ENCODE results near the gene ST6GALNAC4.
"Not testable (repeated sequence)": the region's sequence is repeated elsewhere in the genome, so short reads cannot be mapped to it uniquely, and the experiment has no call there.

The ST6GALNAC4 gene

DNA sequence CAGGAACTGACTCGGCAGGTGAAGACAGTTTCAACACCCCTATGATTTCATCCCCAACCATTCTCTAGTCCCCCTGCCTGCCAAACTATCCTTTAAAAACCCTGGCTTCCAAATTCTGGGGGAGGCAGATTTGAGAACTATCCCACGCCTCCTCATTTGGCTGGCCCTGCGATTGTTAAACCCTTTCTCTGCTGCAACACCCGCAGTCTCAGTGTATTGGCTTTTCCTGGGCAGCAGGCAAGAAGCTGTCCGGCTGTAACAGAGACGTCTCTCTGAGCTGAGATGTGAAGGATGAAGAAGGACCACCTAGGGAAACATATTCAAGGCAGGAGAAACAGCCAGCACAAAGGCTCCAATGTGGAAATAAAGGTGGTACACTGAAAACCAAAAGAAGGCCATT is 24.0 kb downstream of the ST6GALNAC4 start:
- H3K27me3 ChIP-seq (ENCODE audit: insufficient read depth, low read length): no peaks in the 10 kb centered on the region
- peaks cover 13% of the 10 kb centered on the region for H3K4me1 ChIP-seq (ENCODE audit: insufficient read depth, low read length)
- no peak overlapping the region for H3K4me3 ChIP-seq (ENCODE audit: low read length)
- H3K36me3 ChIP-seq (ENCODE audit: insufficient read depth, low read length): peaks cover 57% of the 10 kb centered on the region
- H3K9me3 ChIP-seq (ENCODE audit: low read length): peaks cover 30% of the 10 kb centered on the region
- H2AFZ ChIP-seq (ENCODE audit: low read depth, low read length): no peak overlapping the region

DNA sequence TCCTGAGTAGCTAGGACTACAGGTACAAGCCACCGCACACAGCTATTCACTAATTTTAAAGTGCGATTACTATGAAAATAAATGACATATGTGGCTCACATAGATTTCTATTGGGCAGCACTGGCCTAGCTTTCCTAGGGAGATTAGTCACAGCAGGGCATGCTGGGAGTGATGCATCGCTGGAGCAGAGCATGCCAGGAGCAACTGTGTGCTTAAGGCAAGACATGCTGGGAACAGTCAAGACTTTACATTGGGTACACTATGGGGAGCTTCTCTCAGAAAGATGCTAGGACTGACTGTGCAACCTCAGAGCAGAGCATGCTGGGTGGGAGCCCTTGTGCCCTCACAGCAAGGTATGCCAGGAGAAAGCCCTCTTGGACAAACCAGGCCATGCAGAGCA is 26.8 kb downstream of the ST6GALNAC4 start:
- H3K9me3 ChIP-seq (ENCODE audit: low read length): peaks cover 23% of the 10 kb centered on the region
- H3K27me3 ChIP-seq (ENCODE audit: insufficient read depth, low read length): no peaks in the 10 kb centered on the region
- no peak overlapping the region for H2AFZ ChIP-seq (ENCODE audit: low read depth, low read length)
- peaks cover 56% of the 10 kb centered on the region for H3K36me3 ChIP-seq (ENCODE audit: insufficient read depth, low read length)
- H3K4me1 ChIP-seq (ENCODE audit: insufficient read depth, low read length): no peaks in the 10 kb centered on the region
- H3K4me3 ChIP-seq (ENCODE audit: low read length): no peak overlapping the region

DNA sequence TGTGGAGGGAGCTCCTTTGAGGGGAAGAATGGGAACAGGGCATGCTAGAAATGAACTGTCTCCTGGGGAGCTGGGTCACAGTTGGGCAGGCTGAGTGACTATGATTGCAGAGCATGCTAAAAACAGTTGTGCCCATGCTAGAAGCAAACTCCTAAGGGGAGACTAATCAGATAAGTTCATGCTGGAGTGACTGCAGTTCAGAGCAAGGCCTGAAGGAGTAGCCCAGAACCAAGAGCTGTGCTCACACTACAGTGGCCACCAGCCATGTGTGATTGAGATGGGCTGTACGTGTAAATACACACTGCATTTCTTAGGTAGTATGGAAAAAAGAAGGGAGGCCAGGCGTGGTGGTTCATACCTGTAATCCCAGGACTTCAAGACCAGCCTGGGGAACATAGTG is 29.0 kb downstream of the ST6GALNAC4 start:
- Histone ChIP-seq H2AFZ (ENCODE audit: low read depth, low read length) (no peak overlapping the region), H3K9me3 (ENCODE audit: low read length) (peaks cover 2% of the 10 kb centered on the region), H3K4me3 (ENCODE audit: low read length) (no peak overlapping the region), H3K4me1 (ENCODE audit: insufficient read depth, low read length) (no peaks in the 10 kb centered on the region), H3K27me3 (ENCODE audit: insufficient read depth, low read length) (no peaks in the 10 kb centered on the region), H3K36me3 (ENCODE audit: insufficient read depth, low read length) (peaks cover 33% of the 10 kb centered on the region)

DNA sequence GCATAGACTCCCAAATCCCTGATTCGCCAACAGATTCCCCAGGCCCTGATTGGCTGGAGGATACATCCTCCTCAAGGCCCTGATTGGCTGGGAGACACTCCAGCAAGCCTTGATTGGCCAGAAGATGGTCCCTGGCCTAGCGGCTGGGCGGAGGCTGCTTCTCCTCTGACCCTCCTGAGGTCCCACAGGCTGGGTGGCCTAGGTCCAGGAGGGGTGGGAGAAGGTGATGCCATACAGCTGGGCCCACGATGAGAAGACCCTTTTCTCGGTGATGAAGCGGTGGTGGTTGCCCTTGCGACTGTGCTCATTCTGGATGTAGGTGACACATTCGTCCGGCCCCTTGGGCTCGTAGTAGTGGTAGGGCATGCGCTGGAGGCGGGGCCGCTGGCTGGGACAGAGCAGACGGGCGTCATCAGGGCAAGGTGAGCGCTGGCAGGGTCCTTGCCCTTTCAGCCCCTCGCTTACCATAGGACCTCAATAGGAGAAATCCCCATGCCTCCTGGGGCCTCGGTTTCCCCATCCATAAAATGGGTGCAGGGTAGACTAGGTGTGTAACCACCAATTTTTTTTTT is 30.4 kb downstream of the ST6GALNAC4 start:
- no peak overlapping the region for H2AFZ ChIP-seq (ENCODE audit: low read depth, low read length)
- H3K27me3 ChIP-seq (ENCODE audit: insufficient read depth, low read length): no peaks in the 10 kb centered on the region
- peaks cover 26% of the 10 kb centered on the region for H3K36me3 ChIP-seq (ENCODE audit: insufficient read depth, low read length)
- no peaks in the 10 kb centered on the region for H3K4me1 ChIP-seq (ENCODE audit: insufficient read depth, low read length)
- no peak overlapping the region for H3K4me3 ChIP-seq (ENCODE audit: low read length)
- H3K9me3 ChIP-seq (ENCODE audit: low read length): no peaks in the 10 kb centered on the region

DNA sequence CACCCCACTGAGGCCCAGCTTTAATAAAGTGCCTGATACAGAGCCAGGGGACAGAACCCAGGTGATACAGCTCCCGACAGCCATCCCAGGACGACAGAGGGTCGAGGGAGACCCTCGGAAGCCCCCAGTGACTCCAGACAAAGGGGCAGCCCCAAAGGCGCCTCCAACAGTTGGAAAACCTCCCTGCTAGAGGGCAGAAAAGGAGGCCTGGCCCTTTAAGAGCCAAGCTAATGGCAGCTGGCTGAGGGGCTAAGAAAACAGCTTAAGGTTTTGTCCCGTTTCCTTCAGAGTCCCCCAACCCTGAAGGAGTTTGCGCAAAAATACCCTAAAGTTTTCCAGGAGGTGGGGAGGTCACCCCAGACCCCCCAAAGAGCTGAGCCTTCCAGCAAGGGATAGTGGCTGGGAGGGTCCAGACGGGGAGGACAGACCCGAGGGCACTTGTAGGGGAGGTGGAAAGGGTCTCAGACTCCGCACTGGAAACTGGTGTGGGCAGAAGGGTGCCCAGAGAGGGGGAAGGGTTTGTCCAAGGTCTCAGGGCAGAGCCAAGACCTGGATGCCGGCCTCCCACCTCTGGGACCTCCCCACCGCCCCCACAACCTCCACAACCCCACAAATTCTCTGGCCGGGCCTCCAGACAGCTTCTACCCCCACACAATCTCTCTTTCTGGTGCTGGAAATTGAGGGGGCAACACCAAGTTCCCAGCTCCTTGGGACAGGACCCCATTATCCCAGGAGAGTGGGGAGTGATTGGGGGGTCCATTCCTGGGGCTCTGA is 31.1 kb downstream of the ST6GALNAC4 start:
- no peaks in the 10 kb centered on the region for H3K27me3 ChIP-seq (ENCODE audit: insufficient read depth, low read length)
- H3K4me3 ChIP-seq (ENCODE audit: low read length): no peak overlapping the region
- H2AFZ ChIP-seq (ENCODE audit: low read depth, low read length): no peak overlapping the region
- H3K4me1 ChIP-seq (ENCODE audit: insufficient read depth, low read length): no peaks in the 10 kb centered on the region
- H3K9me3 ChIP-seq (ENCODE audit: low read length): no peaks in the 10 kb centered on the region
- H3K36me3 ChIP-seq (ENCODE audit: insufficient read depth, low read length): peaks cover 21% of the 10 kb centered on the region

DNA sequence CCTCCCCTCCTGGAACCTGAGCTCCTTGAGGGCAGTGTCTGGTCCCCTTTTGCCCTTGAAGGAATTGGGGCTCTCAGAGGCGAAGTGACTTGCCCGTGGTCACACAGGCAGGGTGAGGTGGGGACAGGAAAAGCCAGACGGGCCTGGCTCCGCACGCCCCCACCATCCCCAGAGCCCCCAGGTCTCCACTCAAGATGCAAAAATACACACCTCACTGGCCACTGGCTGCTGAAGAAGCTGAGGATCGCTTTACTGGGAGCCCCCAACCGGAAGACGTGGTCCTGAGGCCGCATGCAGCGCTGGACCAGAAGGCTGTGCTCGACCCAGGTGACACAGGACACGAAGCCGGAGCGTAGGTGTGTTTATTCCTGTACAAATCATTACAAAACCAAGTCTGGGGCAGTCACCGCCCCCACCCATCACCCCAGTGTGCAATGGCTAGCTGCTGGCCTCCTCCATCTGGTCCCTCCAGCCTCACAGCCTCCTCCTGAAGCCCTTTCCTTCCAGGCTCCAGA is 31.8 kb downstream of the ST6GALNAC4 start:
- Histone ChIP-seq H3K36me3 (ENCODE audit: insufficient read depth, low read length) (peaks cover 15% of the 10 kb centered on the region), H3K4me3 (ENCODE audit: low read length) (no peak overlapping the region), H3K9me3 (ENCODE audit: low read length) (no peaks in the 10 kb centered on the region), H3K4me1 (ENCODE audit: insufficient read depth, low read length) (no peaks in the 10 kb centered on the region), H2AFZ (ENCODE audit: low read depth, low read length) (no peak overlapping the region), H3K27me3 (ENCODE audit: insufficient read depth, low read length) (no peaks in the 10 kb centered on the region)

DNA sequence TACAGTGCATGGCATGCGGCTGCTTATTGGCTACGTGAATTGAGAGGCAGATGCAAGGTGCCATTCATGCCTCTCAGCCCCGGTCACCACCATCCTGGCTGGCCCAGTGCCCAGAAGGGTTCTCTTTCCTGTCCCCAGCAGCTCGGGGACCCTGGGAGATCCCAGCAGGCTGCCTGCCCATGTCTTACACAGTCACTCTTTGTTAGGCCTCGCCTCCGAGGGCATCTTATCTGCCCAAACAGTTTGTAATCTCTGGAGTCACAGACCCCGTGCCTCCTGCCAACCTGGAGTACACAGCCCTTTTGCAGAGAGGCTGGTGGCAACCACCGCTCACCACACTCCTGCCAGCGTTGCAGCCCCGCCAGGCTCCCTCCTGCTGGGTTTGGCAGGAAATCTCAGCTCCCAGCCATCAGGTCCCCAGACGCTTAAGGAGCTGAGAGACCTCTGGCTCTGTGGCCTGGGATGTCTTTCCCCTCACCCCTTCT is 32.4 kb downstream of the ST6GALNAC4 start:
- Histone ChIP-seq H3K36me3 (ENCODE audit: insufficient read depth, low read length) (peaks cover 12% of the 10 kb centered on the region), H2AFZ (ENCODE audit: low read depth, low read length) (no peak overlapping the region), H3K27me3 (ENCODE audit: insufficient read depth, low read length) (no peaks in the 10 kb centered on the region), H3K4me3 (ENCODE audit: low read length) (no peak overlapping the region), H3K4me1 (ENCODE audit: insufficient read depth, low read length) (no peaks in the 10 kb centered on the region), H3K9me3 (ENCODE audit: low read length) (no peaks in the 10 kb centered on the region)

DNA sequence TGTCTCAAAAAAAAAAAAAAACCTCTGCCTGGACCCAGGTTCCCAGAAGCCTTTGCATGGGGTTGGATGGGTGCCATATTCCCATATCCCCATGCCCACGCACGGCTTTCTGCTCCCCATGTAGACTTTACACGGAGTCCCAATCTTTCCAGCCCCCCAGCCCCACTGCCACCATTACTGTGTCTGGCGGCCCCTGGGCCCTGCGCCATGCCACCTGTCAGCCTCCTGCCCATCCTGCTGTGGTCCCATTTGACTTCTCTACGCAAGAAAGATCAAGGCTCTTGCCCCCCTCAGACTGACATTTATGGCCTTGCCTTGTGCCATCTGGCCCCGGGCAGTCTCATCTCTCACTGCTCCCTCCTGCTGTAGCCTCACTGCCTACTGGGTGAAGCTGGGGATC is 32.9 kb downstream of the ST6GALNAC4 start:
- Histone ChIP-seq H2AFZ (ENCODE audit: low read depth, low read length) (no peak overlapping the region), H3K36me3 (ENCODE audit: insufficient read depth, low read length) (peaks cover 12% of the 10 kb centered on the region), H3K9me3 (ENCODE audit: low read length) (no peaks in the 10 kb centered on the region), H3K4me1 (ENCODE audit: insufficient read depth, low read length) (no peaks in the 10 kb centered on the region), H3K27me3 (ENCODE audit: insufficient read depth, low read length) (no peaks in the 10 kb centered on the region), H3K4me3 (ENCODE audit: low read length) (no peak overlapping the region)

- H2AFZ ChIP-seq (ENCODE audit: low read depth, low read length); H3K4me3 ChIP-seq (ENCODE audit: low read length); H3K27me3 ChIP-seq (ENCODE audit: insufficient read depth, low read length); H3K36me3 ChIP-seq (ENCODE audit: insufficient read depth, low read length); H3K9me3 ChIP-seq (ENCODE audit: low read length): not testable (repeated sequence)
- H3K4me1 ChIP-seq (ENCODE audit: insufficient read depth, low read length): peaks cover 11% of the 10 kb centered on the region
These were observed 35.1 kb downstream of the ST6GALNAC4 start for GRCh38 chr9:127881715-127882114.

DNA sequence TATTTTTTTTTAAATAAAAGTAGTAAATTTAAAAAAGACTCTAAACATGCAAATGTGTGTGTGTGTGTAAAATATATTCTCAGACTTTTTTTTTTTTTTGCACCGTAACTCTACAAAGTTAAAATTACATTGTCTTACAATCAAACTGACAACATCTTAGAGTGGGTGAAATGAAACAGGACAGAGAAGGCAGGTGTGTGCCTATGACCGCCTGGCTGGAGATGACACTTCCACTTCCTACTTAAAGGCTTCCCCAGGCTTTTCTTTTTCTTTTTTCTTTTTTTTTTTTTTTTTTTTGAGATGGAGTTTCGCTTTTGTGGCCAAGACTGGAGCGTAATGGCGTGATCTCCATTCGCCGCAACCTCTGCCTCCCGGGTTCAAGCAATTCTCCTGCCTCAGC is 36.7 kb downstream of the ST6GALNAC4 start:
- no peaks in the 10 kb centered on the region for H3K36me3 ChIP-seq (ENCODE audit: insufficient read depth, low read length)
- H2AFZ ChIP-seq (ENCODE audit: low read depth, low read length): no peak overlapping the region
- no peaks in the 10 kb centered on the region for H3K27me3 ChIP-seq (ENCODE audit: insufficient read depth, low read length)
- no peaks in the 10 kb centered on the region for H3K9me3 ChIP-seq (ENCODE audit: low read length)
- H3K4me3 ChIP-seq (ENCODE audit: low read length): no peak overlapping the region
- peaks cover 23% of the 10 kb centered on the region for H3K4me1 ChIP-seq (ENCODE audit: insufficient read depth, low read length)

DNA sequence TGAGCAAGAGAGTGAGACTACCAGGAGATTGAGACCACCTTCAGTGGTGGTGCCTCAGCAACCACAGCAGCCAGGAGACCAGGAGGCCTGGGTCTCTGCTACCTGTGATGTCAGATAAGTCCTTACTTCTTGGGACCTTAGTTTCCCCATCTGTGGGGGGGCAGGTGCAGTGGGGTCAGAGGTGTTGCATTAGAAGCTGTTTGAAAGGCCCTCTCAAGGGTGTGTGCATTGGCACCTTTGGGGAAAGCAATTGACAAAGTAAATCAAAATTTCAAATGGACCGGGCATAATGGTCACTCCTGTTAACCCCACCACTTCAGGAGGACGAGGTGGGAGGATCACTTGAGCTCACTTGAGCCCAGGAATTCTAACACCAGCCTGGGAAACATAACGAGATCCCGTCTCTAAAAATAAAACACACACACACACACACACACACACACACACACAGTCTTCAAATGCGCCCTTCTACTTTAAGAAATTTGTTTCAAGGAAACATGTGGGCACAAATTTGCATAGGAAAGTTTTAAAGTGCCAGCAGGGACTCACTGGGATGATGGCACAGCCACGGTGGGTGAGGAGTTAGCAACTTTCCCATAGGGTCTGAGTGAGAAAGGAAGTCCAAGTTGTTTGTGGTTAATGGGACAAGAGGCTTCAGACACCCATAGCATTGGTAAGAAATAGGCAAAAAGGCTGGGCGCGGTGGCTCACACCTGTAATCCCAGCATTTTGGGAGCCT is 38.0 kb downstream of the ST6GALNAC4 start:
- Histone ChIP-seq H3K4me3 (ENCODE audit: low read length) (no peak overlapping the region), H3K27me3 (ENCODE audit: insufficient read depth, low read length) (no peaks in the 10 kb centered on the region), H2AFZ (ENCODE audit: low read depth, low read length) (no peak overlapping the region), H3K4me1 (ENCODE audit: insufficient read depth, low read length) (peaks cover 35% of the 10 kb centered on the region), H3K9me3 (ENCODE audit: low read length) (no peaks in the 10 kb centered on the region), H3K36me3 (ENCODE audit: insufficient read depth, low read length) (no peaks in the 10 kb centered on the region)

DNA sequence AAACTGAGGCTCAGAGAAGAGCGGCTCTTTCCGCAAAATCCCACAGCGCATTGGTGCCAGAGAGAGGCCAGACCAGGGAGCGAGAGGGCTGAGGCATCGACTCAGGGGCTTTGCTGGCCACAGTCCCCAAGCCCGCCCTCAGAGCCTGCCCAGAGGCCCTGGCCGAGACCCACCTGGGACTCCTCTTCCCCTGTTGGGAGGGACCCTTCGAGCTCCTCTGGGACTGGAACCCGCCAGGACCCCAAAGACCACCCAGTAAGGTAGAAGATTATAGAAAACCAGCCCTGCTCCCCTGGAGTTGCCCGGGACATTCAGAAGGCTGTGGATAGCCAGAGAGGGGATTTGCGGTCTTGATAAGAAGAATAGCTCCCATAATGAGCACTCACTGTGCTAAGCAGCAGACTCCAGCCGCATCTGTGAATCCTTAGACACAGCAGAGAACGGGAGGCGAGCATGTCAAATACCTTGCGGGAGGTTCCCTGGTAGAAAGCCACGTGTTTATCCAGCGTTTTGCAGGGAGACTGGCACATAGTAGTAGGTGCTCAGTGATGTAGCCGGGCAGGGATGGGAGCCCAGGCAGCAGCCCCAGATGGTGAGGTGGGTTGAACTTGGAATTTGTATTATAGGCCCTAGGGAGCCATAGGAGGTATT is 38.7 kb downstream of the ST6GALNAC4 start:
- Histone ChIP-seq H2AFZ (ENCODE audit: low read depth, low read length) (peak overlapping the region; percentile 60), H3K4me3 (ENCODE audit: low read length) (peak overlapping the region; percentile 46), H3K27me3 (ENCODE audit: insufficient read depth, low read length) (no peaks in the 10 kb centered on the region), H3K4me1 (ENCODE audit: insufficient read depth, low read length) (peaks cover 42% of the 10 kb centered on the region), H3K36me3 (ENCODE audit: insufficient read depth, low read length) (no peaks in the 10 kb centered on the region), H3K9me3 (ENCODE audit: low read length) (no peaks in the 10 kb centered on the region)

GRCh38 chr9:127877566-127877998 is 39.3 kb downstream of the ST6GALNAC4 start, which contains the start of gene AK1:
AK1 (minus strand) TSS chr9:127877675; CDS start chr9:127874617, 3,058 bp downstream.
- peak within 1 kb of the TSS; percentile 60 for H2AFZ ChIP-seq (ENCODE audit: low read depth, low read length)
- H3K9me3 ChIP-seq (ENCODE audit: low read length): no peaks in the 10 kb centered on the region
- H3K4me3 ChIP-seq (ENCODE audit: low read length): peak within 1 kb of the TSS; percentile 46
- no peaks in the 10 kb centered on the region for H3K27me3 ChIP-seq (ENCODE audit: insufficient read depth, low read length)
- no peaks in the 10 kb centered on the region for H3K36me3 ChIP-seq (ENCODE audit: insufficient read depth, low read length)
- H3K4me1 ChIP-seq (ENCODE audit: insufficient read depth, low read length): peaks cover 47% of the 10 kb centered on the region
